K562 (cell line): ENCODE results near the gene MACROD2. TPM values are rescaled to one million over a fixed set of nuclear protein-coding genes. Genes with fewer than 3 reads are reported as not detected.

Source experiments
- ATAC-seq: fragments of 200-7000 bp; cut with Tn5 transposase; 3 replicates; pipeline ENCODE4 v1.9.1; 2020; ENCODE audit warnings: moderate library complexity
- BruUV-seq: library from RNA; stranded (reverse); fragments of 400-500 nt; replicated peaks from 2 replicates; lab custom pipeline; 2021; lab: Mats Ljungman, UMichigan
- CTCF ChIA-PET: fragments of 300-600 bp; formaldehyde crosslinking; extraction: SDS; loops from one replicate; lab custom pipeline; 2021; ENCODE audit warnings: low intra/inter-chr PET ratio; lab: Yijun Ruan, JAX
- POLR2A ChIA-PET: fragments of 300-600, 350-650 bp; sonication (Branson Sonifier 250); formaldehyde crosslinking; extraction: SDS; loops from one replicate; lab custom pipeline; 2021; ENCODE audit warnings: antibody characterized with exemption, inconsistent platforms; lab: Yijun Ruan, JAX
- DNase-seq, 4 experiments: peaks; one replicate each; pipeline versions ENCODE4 v3.0.0 to v3.0.0-alpha.2; 2011 to 2018; ENCODE audit warnings: low spot score in 3 of 4, mixed read lengths in 3 of 4; ENCODE audit errors: extremely low read depth in 1 of 4
- FAIRE-seq: peaks from 2 replicates; lab custom pipeline; 2011; peaks lifted over from hg19 to GRCh38; lab: Jason Lieb, UNC
- H2AFZ ChIP-seq: 2 replicates; pipeline ENCODE4 v1.6.0; 2011; ENCODE audit warnings: low read depth, low read length, control low read depth, inconsistent platforms
- H3K27ac ChIP-seq: fragments of 200-600 bp; 3 replicates; pipeline ENCODE4 v1.8.0; 2011; ENCODE audit warnings: low read depth, mild to moderate bottlenecking, control low read depth, inconsistent platforms, low read length, moderate library complexity, mixed read lengths; ENCODE audit errors: extremely low read depth
- H3K27me3 ChIP-seq, 2 experiments: fragments of 300-600 bp in 1 of 2; 2 replicates in 1 of 2; 3 replicates in 1 of 2; pipeline versions ENCODE4 v1.6.0 to v1.8.0; 2011; ENCODE audit warnings: inconsistent platforms in 2 of 2, low read length in 2 of 2, mild to moderate bottlenecking in 1 of 2, mixed read lengths in 1 of 2, moderate library complexity in 1 of 2; ENCODE audit not compliant: control insufficient read depth in 2 of 2, insufficient read depth in 2 of 2
- H3K36me3 ChIP-seq: fragments of 300-600 bp; 3 replicates; pipeline ENCODE4 v1.8.0; 2011; ENCODE audit warnings: mild to moderate bottlenecking, low read length, inconsistent platforms; ENCODE audit not compliant: control insufficient read depth, insufficient read depth
- H3K4me1 ChIP-seq, 2 experiments: fragments of 200-600 bp in 1 of 2; replicated peaks in 1 of 2; 2 replicates in 1 of 2; 3 replicates in 1 of 2; pipeline versions ENCODE4 v1.5.1 to v1.8.0; 2011; ENCODE audit warnings: inconsistent platforms in 2 of 2, low read length in 2 of 2, mild to moderate bottlenecking in 1 of 2, mixed read lengths in 1 of 2, moderate library complexity in 1 of 2; ENCODE audit not compliant: control insufficient read depth in 2 of 2, insufficient read depth in 2 of 2
- H3K4me2 ChIP-seq: 2 replicates; pipeline ENCODE4 v1.6.1; 2011; ENCODE audit warnings: low read length, control low read depth, inconsistent platforms, mixed read lengths; ENCODE audit not compliant: insufficient read depth
- H3K4me3 ChIP-seq: fragments of 200-600 bp; sonication (generic), shearing (Covaris generic); 2 replicates; pipeline ENCODE4 v1.5.1; 2016; ENCODE audit warnings: control low read depth, inconsistent platforms
- H3K79me2 ChIP-seq: fragments of 200-600 bp; 3 replicates; pipeline ENCODE4 v1.8.0; 2011; ENCODE audit warnings: low read length, inconsistent platforms; ENCODE audit not compliant: control insufficient read depth, insufficient read depth
- H3K9ac ChIP-seq, 2 experiments: 2 replicates each; pipeline versions ENCODE4 v1.6.0 to v1.6.1; 2011; ENCODE audit warnings: low read depth in 2 of 2, low read length in 2 of 2, control low read depth in 1 of 2, inconsistent platforms in 1 of 2, mild to moderate bottlenecking in 1 of 2, mixed read lengths in 1 of 2; ENCODE audit not compliant: insufficient read depth in 1 of 2
- H3K9me1 ChIP-seq: one replicate; pipeline ENCODE4 v1.6.0; 2011; ENCODE audit warnings: inconsistent platforms, mild to moderate bottlenecking, low read length, moderate library complexity; ENCODE audit not compliant: control insufficient read depth, insufficient read depth
- H3K9me3 ChIP-seq: replicated peaks from 2 replicates; pipeline ENCODE4 v1.5.1; 2011; ENCODE audit warnings: low read depth, low read length, inconsistent platforms; ENCODE audit not compliant: control insufficient read depth, insufficient read depth
- H4K20me1 ChIP-seq: replicated peaks from 2 replicates; pipeline ENCODE4 v1.6.1; 2011; ENCODE audit warnings: low read length, inconsistent platforms, mixed read lengths; ENCODE audit not compliant: control insufficient read depth, insufficient read depth
- BMI1 ChIP-seq: fragments of 150-350 bp; IDR thresholded peaks from 2 replicates; pipeline ENCODE4 v1.6.1; 2014; ENCODE audit warnings: low read length
- ELF1 ChIP-seq: fragments of 200-800 bp; sonication (Bioruptor generic); IDR thresholded peaks from 2 replicates; pipeline ENCODE4 v1.6.1; 2016; ENCODE audit warnings: missing genetic modification characterization, missing compliant biosample characterization
- MYBL2 ChIP-seq, 2 experiments: fragments of 450-650 bp in 1 of 2; sonication (generic) in 1 of 2; formaldehyde crosslinking in 1 of 2; IDR thresholded peaks; 2 replicates each; pipeline versions ENCODE4 v1.6.1 to v1.8.1; 2017 to 2022; ENCODE audit warnings: borderline replicate concordance in 1 of 2, inconsistent platforms in 1 of 2, low read depth in 1 of 2, mild to moderate bottlenecking in 1 of 2, missing genetic modification reagents in 1 of 2, moderate library complexity in 1 of 2
- NKRF ChIP-seq: fragments of 450-650 bp; IDR thresholded peaks from 2 replicates; pipeline ENCODE4 v1.6.1; 2016; ENCODE audit warnings: borderline replicate concordance
- PHF21A ChIP-seq: fragments of 450-650 bp; IDR thresholded peaks from 2 replicates; pipeline ENCODE4 v1.6.1; 2017; ENCODE audit warnings: low read depth, borderline replicate concordance
- PRDM10 ChIP-seq: fragments of 450-650 bp; IDR thresholded peaks from 2 replicates; pipeline ENCODE4 v1.6.1; 2018; ENCODE audit not compliant: partially characterized antibody
- SMARCB1 ChIP-seq: IDR thresholded peaks from 2 replicates; pipeline ENCODE4 v1.6.1; 2011; ENCODE audit warnings: improper control_type of control experiment, low read depth; ENCODE audit not compliant: insufficient read length
- SNAPC5 ChIP-seq: fragments of 250-450 bp; sonication (Bioruptor Pico); IDR thresholded peaks from 2 replicates; pipeline ENCODE4 v1.8.0; 2021; ENCODE audit warnings: moderate library complexity, mild to moderate bottlenecking, inconsistent platforms
- TRIM24 ChIP-seq, 2 experiments: fragments of 450-650 bp; IDR thresholded peaks; 2 replicates each; pipeline ENCODE4 v1.6.1; 2016
- ZNF512 ChIP-seq: IDR thresholded peaks from 2 replicates; pipeline ENCODE4 v1.6.1; 2016; ENCODE audit warnings: missing genetic modification characterization, missing compliant biosample characterization
- ZNF668 ChIP-seq: fragments of 250-450 bp; sonication (Bioruptor Pico); IDR thresholded peaks from 2 replicates; pipeline ENCODE4 v1.8.0; 2022; ENCODE audit warnings: mild to moderate bottlenecking, inconsistent platforms
- WGBS: fragments of 100-300 bp; shearing (Covaris generic); methylation state at CpG from one replicate; pipeline ENCODE4 v1.1.6; 2016; ENCODE audit warnings: low coverage, mixed read lengths; ENCODE audit not compliant: insufficient coverage; ENCODE audit errors: missing lambda C conversion rate; 5-methylcytosine and 5-hydroxymethylcytosine counted together
- in situ Hi-C: fragments of 300-500 bp; cut with MboI; formaldehyde crosslinking; loops from 4 replicates; pipeline ENCODE4 v1.15.0; 2018; ENCODE audit warnings: inconsistent platforms, mixed read lengths
- intact Hi-C: fragments of 100-400 bp; cut with micrococcal nuclease; formaldehyde crosslinking; loops from 2 replicates; pipeline ENCODE4 v1.14.2; 2022
- polyA plus RNA-seq, 8 experiments: library from polyadenylated mRNA; depleted of rRNA in 4 of 8; stranded (reverse) in 5 of 8; unstranded in 3 of 8; fragments of >200 nt; fragmentation: Nextera tagmentation in 2 of 8; fragmentation: Illumina TruSeq in 1 of 8; extraction: Ambion mirVana in 2 of 8; extraction: Trizol in 1 of 8; gene quantifications; 2 replicates each; pipeline versions ENCODE4 v1.2.1 to v1.2.3, GENCODE V29; 2011 to 2014; ENCODE audit warnings: inconsistent platforms in 1 of 8, missing spikeins in 1 of 8
- total RNA-seq, 7 experiments: library from RNA; depleted of rRNA in 6 of 7; stranded (reverse); fragments of >200 nt in 6 of 7; fragmentation: Illumina TruSeq in 2 of 7; extraction: Trizol in 2 of 7; gene quantifications; 2 replicates each; pipeline versions ENCODE4 v1.2.1 to v1.2.3, GENCODE V29; 2011 to 2021; ENCODE audit warnings: low replicate concordance in 1 of 7

Gene MACROD2
- total and polyA plus RNA-seq, 9 of the 15 experiments (the other 6 are each of a cell fraction or from before 2014, with no cell fraction given): not detected

GRCh38 chr20:15622368-15622767 is 1627.1 kb downstream of the MACROD2 start:
- WGBS: 2% methylated on average over 6 of the region's 6 CpGs
- ChIA-PET POLR2A (no interaction called here), CTCF (no interaction called here)
- no TSS peak for BruUV-seq
- Histone ChIP-seq H3K79me2 (no peaks in the 10 kb centered on the region), H3K9ac (no peak overlapping the region), H3K27me3 (no peaks in the 10 kb centered on the region), H4K20me1 (no peaks in the 10 kb centered on the region), H3K4me3 (no peak overlapping the region), H3K27ac (no peak overlapping the region), H3K9me3 (no peaks in the 10 kb centered on the region), H3K4me2 (no peak overlapping the region), H3K9me1 (no peaks in the 10 kb centered on the region), H3K4me1 (no peaks in the 10 kb centered on the region), H2AFZ (no peak overlapping the region), H3K36me3 (no peaks in the 10 kb centered on the region)
- FAIRE-seq (no peak), ATAC-seq (no peak), DNase-seq (no peak)
- no peak for TF ChIP-seq PHF21A
- TF ChIP-seq MYBL2 (IDR thresholded peaks at IDR 0.05; ENCODE audit: low read depth): no peak
- TF ChIP-seq MYBL2 (CRISPR knock-in tag; IDR thresholded peaks at IDR 0.05; ENCODE audit: borderline replicate concordance): no peak
- TF ChIP-seq ZNF668 (CRISPR knock-in tag): no peak
- no peak for TF ChIP-seq PRDM10
- TF ChIP-seq ZNF512 (tag): no peak
- TF ChIP-seq NKRF: no peak
- TF ChIP-seq ELF1 (tag): no peak
- no peak for TF ChIP-seq SNAPC5 (CRISPR knock-in tag)
- no peak for TF ChIP-seq TRIM24 (IDR thresholded peaks at IDR 0.05)
- no peak for TF ChIP-seq SMARCB1
- no peak for TF ChIP-seq BMI1
- in situ Hi-C loops (no loop called here), intact Hi-C loops (no loop called here)
